M059J (cell line): ENCODE results near the gene ATG5. TPM values are rescaled to one million over a fixed set of nuclear protein-coding genes. Genes with fewer than 3 reads are reported as not detected.

ENCODE experiments used
- DNase-seq: peaks from one replicate; pipeline ENCODE4 v3.0.0-alpha.2; 2012; ENCODE audit warnings: low read depth
- total RNA-seq: library from RNA; depleted of rRNA; stranded (reverse); fragments of >200 nt; shearing (Covaris generic); gene quantifications from 2 replicates; pipeline ENCODE4 v1.2.3, GENCODE V29; 2014

ATG5 gene
- total RNA-seq, 1 experiment from 2014 or later: 110 TPM

DNA sequence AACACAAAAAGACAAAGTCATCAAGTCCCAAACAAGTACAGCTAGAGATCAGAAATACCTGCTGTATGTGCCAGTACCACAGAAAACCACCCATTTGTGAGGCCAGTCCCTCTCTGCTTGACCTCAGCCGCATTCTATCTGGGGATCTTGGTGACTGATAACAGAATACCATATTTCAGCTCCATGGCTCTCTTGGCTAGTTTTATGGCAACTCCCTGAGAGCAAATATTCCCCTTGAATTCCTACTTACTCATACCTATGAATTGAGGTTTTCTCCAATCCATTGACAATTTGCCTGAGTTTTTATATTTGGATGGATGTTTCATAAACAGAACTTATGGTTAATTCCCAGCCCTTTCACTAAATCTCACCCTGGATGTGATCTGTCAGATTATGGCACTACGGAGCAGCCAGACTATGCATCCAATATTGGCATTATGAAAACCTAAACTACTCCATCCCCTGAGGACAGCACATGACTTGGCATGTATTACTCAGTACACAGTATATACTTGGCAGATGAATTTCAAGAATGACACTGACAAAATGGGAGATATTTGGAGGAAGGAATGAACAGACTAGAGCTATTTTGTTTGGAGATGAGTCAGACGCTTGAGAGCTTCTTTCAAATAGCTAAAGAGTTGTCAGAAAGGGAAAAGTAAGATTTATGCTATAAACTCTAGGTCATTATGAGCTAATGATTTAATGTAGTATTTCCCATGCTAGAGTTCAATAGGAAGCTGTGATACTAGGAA is 143.7 kb downstream of the ATG5 start:
- DNase-seq: peak; percentile 95

DNA sequence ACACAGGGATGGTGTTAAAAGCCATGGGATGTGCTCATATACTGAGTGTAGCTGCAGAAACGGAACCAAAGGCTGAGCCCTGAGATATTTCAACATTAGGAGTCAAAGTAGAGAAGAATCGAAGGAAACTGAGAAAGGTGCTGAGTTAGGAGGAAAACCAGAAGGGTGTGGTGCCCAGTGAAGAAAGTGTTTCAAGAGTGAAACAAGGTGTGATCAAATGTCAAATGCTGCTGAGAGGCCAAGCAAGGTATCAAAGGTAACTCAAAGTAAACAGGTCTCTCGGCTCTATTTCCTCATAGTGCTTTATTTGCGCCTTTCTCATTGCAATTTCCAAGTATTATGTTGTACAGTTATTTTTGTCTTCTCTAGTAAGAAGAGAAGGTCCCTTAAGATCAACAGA is 145.4 kb downstream of the ATG5 start:
- DNase-seq: no peak

DNA sequence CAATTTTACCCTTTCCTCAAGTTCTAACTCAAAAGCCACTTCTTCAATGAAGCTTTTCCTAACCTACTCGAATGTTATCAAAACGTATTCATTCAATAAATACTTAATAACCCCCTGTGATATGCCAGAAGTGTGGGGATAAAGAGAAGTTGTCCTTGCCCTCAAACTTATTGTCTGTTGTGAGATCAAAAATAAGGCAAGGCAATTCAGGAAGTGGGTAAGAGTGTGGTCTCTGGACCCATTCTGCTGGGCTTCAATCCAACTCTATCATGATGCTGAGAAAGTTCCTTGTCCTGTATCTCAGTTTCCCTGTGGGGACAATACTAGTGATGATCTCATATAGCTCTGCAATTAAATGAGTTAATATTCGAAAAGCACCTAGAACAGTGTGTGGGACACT is 146.7 kb downstream of the ATG5 start:
- DNase-seq: no peak

DNA sequence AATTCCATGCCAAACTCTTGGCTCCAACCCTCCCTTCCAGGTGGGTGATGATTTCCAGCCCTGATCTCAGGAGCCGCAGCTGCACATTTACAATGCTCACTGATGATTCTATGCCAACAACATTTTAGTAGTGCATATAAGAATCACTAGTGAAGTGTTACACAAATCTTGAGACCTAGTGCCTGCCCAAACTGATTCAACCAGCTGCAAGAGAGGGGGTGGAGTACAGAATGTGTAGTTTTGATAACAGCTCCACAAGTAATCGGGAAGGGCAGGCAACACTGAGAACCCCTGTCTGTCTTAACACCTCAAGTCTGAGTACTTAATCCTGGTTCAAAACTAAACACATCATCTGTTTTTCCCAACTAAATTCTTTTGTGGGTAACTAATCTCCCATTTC is 147.8 kb downstream of the ATG5 start:
- DNase-seq: no peak

DNA sequence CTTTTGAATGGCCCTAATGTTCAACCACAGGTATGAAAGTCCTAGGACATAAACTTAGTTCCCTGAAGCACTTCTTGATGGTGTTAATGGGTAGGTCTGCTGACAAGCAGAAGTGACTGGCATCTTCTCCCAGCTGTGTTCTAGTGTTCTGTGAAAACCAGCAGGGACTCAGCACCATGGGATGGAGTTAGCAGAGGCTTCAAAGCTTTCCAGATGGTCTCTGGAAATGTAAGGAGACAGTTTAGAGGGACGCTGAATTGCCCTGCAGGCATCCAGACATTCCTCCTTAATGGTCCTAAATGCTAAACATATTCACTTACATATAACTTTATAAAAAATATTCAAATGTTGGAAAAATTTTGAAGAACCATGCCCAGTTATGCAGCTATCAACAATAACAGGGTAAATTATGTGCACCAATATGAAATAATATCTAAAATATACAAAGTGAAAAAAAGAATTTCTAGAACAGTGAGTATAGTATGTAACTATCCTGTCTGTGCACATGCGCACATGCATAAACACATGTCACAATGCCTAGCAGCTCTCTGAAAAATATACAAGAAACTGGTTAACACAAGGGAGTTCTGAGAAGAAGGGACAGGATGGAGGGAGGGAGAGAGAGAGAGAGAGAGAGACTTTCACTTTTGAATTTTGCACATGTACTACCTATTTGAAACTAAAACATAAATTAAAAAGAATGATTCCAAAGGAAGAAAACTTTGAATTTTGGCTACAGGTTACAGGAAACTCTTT is 152.3 kb downstream of the ATG5 start:
- no peak for DNase-seq

DNA sequence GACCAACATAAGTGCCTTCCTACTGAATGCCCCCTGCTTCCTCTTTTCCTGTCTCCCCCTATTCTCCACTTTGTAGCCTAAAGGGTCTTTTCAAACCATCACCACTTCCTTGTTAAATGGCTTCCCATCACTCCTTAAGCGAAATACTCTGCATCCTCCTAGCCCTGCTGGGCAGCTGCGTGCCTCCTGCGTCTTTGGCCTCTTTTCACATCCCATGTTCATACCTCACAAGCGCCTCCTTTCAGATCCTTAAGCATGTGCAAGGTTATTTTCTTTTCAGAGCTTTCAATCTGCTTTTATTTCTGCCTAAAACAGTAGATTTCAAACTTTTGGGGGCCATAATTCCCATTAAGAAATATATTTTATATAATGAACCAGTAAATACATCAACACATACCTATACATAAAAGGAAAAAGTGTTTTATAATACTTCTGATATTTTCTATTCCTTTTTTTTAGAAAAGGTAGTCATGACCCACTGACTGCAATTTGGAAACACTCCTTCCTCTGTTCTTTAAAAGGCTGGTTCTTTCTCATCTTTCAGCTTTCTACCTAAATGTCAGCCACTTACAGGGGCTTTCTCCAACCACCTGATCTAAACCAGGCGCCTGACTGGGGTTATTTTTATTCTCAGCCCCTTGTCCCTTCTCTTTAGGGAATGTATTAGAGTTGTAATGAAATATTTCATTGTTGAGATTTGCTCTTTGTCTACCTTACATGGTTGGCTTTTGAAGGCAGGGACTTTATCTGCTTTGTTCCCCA is 155.3 kb downstream of the ATG5 start:
- no peak for DNase-seq

DNA sequence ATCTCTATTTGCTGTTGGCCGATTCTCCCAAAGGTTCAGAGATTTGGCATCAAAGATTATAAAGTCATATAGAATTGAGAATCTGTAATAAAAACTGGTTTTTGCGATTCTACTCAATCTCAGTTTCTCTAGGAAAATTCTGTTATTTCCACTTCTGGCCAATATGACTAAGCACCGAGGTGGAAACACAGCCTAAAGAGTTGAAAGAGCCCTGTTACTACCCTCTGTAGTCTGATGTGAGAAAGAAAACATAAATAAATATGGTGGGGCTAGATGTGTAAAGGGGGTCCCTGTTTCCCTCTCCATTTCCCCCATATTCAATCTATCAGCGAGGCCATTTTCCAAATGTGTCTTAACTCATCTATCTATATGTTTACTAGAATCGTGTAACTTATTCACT is 156.0 kb downstream of the ATG5 start:
- no peak for DNase-seq

DNA sequence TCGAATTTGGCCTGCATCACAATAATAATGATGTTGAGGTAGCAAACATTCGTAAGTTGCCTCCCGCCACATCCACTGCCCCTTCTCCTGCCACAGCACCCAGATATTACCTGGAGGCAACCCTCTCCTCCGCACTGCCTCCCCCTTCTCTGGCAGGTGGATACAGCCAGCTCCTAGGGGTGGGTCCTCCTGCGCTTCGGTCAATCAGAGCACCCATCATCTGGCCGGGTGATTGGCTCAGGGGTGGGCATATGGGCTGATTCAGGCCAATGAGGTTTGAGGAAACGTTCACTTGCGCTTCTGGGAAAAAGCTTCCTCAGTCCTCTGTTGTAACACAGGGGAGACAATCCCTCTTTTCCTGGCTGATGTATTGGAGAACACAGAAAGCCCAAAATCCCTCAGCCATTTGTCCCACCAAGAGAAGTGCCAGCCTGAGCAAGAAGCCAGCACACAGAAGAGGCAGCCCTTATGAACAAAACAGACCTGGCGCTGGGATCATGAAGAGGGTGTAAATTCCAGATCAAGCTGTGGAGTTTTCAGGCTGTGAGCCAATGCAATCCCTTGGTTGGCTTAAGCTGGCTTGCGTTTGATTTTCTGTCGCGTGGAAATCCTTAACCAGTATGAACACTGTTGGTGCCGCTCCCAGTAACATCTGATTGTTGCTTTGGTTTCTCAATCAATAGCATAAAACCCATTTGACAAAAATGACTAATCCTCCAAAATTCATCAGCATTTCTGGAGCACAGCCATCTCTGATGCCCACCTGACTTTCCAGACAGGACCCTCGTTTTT is 157.3 kb downstream of the ATG5 start:
- no peak for DNase-seq

DNA sequence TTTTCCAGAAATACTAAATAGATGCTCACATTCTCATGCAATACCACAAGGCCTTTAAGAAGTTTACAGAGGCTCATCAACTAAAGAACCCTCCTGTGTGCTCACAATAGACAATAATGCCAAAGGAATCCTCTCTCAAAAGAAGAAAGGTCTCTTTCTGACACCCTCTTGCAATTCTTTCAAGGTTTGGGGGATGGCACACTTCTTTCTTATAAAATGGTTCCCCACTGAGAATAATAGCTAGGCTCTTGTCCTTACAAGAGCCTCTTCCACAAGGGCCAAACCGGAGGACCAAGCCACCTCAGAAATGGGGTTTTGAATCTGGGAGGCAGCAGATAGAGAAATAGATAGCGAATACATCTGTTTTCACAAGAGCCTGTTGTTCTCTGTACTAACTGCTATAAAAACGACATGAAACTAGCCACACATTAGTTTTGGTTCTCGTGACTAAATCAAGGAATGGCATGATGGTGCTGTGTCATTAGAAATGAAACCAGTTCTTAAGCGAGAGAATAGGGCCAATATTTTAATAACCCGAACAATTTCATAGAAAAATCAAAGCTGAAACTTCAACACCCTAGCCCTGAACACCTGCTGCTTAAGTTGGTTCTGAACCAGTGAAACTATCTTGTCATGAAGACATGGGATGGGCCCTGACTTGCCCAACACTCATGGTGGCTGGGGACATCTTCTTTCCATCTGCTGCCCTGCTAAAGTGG is 158.3 kb downstream of the ATG5 start:
- DNase-seq: no peak

DNA sequence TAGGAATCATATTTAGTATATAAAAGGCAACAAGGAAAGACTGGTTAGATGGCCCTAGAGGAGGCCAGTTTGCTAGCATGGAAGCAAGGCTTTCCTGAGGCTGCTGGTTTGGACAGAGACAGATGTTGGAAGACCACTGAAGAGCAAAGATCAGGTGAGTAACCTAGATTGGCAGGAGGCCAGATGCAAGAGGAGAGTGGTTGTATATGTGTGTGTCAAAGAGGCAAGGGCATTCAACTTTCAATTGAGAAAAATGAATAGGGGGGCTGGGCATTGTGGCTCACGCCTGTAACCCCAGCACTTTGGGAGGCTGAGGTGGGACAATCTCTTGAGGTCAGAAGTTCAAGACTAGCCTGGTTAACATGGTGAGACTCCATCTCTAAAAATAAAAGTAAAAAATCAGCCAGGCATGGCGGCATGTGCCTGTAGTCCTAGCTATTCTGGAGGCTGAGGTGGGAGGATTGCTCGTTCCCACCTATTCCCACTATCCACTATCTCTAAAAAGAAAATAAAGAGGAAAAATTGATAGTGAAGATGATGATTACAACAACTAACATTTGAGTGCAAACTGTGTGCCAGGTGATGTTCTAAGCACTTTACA is 159.6 kb downstream of the ATG5 start:
- peak; percentile 81 for DNase-seq

DNA sequence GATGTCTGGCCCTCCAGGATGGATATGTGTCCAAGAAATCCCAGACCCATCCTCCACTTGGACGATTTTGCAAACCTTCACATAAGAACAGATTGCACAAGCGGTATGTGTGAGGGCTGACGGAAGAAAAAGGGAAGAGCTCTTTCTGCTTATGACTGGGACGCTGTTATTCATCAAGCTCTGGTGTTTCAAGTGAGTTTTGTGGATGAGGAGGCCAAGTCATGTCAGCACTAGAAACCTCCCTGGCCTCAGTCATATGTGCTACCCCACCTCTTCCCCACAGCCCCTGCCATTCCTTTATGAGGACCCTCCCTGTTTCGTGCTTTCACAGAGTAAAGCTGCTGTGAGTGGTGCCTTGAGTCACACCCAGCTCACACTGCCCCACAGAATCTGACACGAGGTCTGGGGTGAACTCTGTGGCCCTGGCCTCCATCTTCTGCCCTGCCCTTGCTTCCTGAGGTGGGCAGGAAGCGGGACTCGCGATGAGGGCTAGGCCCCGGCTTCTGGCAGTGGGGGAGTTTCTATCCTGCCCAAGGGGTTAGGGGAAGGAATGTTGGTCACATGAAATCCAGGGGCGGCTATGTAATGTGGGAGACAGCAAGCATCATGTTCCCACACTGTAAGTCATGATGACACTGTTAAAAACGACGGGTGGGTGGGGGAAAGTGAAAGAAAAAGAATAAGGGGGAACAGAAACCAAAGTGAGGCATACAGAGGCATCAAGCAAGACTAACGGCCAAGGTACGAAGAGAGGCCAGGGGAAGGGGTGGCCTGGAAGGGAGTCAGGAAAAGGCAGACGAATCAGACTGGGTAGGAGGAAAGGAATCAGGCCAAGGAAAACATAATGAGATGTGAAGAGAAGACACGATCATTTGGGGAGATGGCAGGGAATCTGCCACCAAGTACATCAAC is 161.3 kb downstream of the ATG5 start:
- DNase-seq: peak; percentile 67

DNA sequence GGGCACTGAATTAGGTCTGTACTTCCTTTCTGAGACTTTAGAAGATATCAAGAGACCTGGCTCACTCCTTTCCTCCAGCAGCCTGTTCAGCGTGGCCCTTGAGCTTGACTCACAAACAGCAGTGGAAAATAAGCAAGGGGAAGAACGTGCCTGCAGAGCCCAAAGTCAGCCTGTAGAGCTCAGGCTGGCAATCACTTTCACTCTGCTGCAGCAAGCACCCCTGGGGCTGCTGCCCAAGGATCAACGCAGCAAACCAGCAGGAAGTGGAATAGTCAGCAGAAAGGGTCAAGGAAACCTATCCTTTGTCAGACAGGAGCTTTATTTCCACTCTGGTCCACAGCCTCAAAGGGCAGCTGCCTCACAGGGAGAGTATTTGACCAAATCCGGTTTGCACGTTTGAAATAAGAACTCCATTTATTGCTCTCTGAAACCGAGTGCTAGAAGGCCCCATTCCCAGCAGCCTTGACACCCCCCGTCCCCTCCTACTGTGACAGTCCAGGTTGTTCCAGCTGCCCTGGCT is 162.1 kb downstream of the ATG5 start:
- DNase-seq: peak; percentile 96

DNA sequence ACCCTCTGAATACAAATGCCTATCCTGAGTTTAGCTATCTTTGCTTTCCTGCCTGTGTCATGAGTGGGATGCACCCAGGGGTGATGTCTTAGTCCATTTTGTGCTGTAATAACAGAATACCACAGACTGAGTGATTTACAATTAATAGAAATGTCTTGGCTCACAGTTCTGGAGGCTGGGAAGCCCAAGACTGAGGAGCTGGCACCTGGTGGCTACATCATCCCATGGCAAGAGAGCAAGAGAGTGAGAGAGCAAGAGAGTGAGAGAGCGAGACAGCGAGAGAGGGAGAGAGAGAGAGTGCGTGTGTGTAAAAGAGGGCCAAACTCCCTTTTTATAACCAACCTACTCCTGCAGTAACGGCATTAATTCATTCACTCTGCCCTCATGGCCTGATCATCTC is 162.6 kb downstream of the ATG5 start:
- peak; percentile 57 for DNase-seq

DNA sequence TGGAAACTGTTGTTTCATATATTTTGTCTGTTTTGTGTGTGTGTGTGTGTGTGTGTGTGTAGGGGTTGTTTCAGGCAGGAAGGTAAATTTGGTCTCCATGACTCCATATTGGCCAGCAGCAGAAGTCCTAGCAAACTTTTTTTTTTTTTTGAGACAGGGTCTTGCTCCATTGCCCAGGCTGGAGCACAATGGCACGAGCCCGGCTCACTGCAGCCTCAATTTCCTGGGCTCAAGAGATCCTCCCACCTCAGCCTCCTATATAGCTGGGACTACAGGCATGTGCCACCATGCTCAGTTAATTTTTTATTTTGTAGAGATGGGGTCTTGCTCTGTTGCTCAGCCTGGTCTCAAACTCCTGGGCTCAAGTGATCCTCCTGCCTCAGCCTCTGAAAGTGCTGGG is 163.7 kb downstream of the ATG5 start:
- DNase-seq: no peak

DNA sequence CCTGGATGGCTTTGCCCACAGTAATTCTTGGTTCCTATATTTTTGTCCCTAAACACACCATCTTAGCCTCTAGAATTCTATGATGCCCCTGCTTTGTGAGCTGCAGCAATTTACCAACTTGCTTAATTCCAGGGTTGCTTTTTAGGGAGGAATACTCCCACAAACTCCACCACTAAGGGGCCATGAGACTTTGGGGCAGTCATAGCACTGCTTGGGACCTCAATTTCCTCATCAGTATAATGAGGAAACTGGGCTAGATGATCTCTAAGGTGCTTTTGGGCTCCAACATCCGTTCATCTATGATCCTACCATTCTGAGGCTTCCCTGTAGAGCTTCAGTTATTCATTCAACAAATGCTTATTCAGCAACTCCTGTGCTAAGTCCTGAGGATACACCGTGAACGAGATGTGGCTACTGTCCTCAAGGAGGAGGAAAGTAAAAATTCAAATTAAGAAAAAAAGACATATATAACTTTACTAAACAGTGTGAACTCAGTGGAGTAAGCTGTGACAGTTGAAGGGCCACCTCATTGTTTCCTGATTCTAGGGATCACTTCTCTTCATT is 164.2 kb downstream of the ATG5 start:
- DNase-seq: no peak

DNA sequence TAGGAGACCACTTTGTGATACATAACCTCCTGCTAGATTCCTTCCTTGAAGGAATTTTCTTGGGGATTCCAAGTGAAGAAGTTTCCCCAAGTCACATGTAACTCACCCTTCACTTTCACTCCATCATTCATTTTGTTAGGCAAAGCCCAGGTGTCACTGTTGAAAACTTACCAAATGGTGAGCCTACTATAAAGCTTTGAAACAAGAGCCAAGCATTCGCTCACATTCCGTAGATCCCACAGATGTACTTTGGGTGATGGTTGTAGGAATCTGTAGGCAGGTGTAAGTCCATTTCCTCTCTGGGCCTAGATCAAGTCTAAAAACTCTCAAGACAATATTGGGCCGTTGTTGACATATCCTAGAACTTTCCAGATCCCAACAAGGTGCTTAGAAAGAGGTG is 165.4 kb downstream of the ATG5 start:
- peak; percentile 35 for DNase-seq

DNA sequence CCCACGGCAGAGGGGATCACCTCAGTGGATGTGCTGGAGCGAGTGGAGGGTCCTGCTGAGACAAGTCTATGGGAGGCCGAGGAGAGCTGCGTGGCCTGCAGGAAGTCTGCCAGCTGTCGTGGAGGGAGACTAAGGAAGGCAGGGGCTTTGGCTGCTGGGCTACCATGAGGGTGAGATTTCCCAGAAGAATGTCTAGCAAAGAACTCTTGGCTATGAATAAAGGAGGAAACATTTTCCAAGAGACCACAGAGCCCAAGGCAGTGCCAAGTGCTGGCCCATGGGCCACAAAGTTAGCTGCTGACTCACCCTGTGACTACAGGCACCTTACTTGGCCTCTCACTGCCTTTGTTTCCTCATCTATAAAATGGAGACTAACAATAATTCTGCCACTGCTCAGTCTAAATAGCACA is 166.0 kb downstream of the ATG5 start:
- DNase-seq: peak; percentile 99

DNA sequence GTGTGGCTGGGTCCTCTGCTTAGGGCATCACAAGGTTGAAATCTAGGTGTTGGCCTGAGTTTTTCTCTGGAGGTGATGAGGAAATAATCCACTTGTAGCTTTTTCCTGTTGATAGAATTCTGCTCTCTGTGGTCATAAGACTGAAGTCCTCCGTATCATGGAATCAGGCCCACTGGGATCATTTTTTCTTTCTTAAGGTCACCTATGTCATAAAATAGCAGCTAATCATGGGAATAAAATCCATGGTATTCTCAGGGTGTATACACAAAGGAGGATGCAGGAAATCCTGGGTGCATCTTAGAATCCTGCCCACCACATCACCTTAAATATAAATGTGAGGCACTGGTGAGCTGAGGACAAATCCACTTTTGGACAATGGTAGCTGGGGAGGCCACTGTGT is 166.7 kb downstream of the ATG5 start:
- DNase-seq: peak; percentile 81

DNA sequence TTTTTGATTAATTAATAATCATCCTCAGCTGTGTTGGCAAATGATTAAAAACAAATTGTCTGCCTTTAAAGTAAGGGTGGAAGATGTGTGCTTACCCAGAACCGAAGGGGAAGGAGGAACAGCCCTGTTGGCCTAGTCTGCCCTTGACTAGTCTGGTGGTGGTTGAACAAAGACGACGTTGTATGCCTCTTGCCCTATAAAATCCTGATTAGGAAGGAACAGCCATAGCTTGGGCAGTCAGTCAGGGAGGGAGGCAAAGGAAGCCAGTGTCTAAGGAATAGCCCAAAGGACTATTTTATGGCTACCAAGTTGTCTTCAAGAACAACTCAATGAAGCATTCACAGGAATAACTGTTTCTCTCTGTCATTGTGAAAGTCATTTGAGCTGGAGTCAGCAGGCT is 168.7 kb downstream of the ATG5 start:
- no peak for DNase-seq
